Central memory CD8-positive, alpha-beta T cell (primary cell): Measurements from ENCODE around the gene RUFY4.
"Not testable (repeated sequence)": the region's sequence is repeated elsewhere in the genome, so short reads cannot be mapped to it uniquely, and the experiment has no call there.

ENCODE experiments used
- ATAC-seq: fragments of 150-1000 bp; cut with Tn5 transposase; replicated peaks from 2 replicates; pipeline ENCODE4 v1.10.0; 2022; ENCODE audit warnings: mild to moderate bottlenecking, moderate FRiP score, moderate number of reproducible peaks; ENCODE audit not compliant: poor library complexity, severe bottlenecking; ENCODE audit errors: extremely low read depth
- DNase-seq, 2 donors: peaks; one replicate each; pipeline ENCODE4 v3.0.0; 2021; ENCODE audit warnings: low spot score in 2 of 2
- H3K27ac Mint-ChIP-seq: one replicate; pipeline ENCODE4 v1.8.0; 2022; ENCODE audit warnings: low read depth, mild to moderate bottlenecking, moderate library complexity, mixed read lengths
- H3K27me3 Mint-ChIP-seq: one replicate; pipeline ENCODE4 v1.8.0; 2022; ENCODE audit warnings: mixed read lengths
- H3K36me3 Mint-ChIP-seq: one replicate; pipeline ENCODE4 v1.8.0; 2022; ENCODE audit warnings: mild to moderate bottlenecking, moderate library complexity, mixed read lengths; ENCODE audit not compliant: insufficient read depth
- H3K4me1 Mint-ChIP-seq: one replicate; pipeline ENCODE4 v1.8.0; 2022; ENCODE audit warnings: mixed read lengths
- H3K4me3 Mint-ChIP-seq: one replicate; pipeline ENCODE4 v1.8.0; 2022; ENCODE audit warnings: mild to moderate bottlenecking, moderate library complexity, mixed read lengths
- H3K9me3 Mint-ChIP-seq: one replicate; pipeline ENCODE4 v1.8.0; 2022; ENCODE audit warnings: mixed read lengths

The RUFY4 gene

GRCh38 chr2:218083352-218083676, 14.3 kb downstream of the RUFY4 start:
- Mint-ChIP-seq H3K27me3 (peaks cover 25% of the 10 kb centered on the region), H3K27ac (no peak overlapping the region), H3K4me1 (no peaks in the 10 kb centered on the region), H3K4me3 (no peak overlapping the region), H3K36me3 (no peaks in the 10 kb centered on the region), H3K9me3 (peaks cover 10% of the 10 kb centered on the region)
- DNase-seq (no peak), ATAC-seq (no peak)

DNA sequence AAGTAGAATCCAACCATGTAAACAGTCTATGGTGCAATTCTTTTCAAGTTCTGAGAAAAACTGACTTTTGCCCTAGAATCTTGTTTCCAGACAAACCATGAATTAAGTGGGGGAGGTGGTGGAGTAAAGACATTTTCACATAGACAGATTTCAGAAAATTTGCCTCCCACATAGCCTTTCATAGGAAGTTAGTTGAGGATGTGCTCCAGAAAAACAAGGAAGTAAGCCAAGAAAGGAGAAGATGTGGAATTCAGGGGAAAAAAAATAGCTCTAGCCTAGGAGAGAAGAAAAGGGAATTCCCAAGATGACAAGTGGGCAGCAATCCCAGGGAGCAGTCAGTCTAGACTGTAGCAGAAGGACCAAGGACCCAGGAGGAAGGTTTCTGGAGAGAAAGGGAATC, 17.4 kb downstream of the RUFY4 start:
- Mint-ChIP-seq H3K4me3 (no peak overlapping the region), H3K27ac (no peak overlapping the region), H3K4me1 (no peaks in the 10 kb centered on the region), H3K9me3 (peaks cover 10% of the 10 kb centered on the region), H3K27me3 (peaks cover 37% of the 10 kb centered on the region), H3K36me3 (no peaks in the 10 kb centered on the region)
- no peak for DNase-seq
- no peak for ATAC-seq

DNA sequence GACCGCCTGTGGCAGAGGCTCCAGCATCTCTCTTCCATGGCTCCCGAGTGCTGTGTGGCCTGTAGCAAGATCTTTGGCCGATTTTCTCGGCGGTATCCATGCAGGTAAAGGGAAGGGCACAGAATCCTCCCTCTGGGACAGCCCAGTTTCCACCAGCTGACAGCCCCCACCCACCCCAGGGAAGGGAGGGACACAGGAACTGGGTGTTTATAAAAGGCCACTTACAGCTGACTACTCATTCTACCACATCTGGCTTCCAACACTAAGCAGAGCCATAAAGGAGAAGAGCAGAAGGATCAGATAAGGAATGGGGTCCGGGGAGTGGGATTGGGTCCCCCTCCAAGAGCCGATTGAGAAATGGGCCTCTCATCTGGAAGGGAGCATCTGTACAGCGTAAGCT, 20.2 kb downstream of the RUFY4 start:
- Mint-ChIP-seq H3K36me3 (no peaks in the 10 kb centered on the region), H3K4me3 (no peak overlapping the region), H3K27me3 (peaks cover 37% of the 10 kb centered on the region), H3K4me1 (no peaks in the 10 kb centered on the region), H3K27ac (no peak overlapping the region), H3K9me3 (peaks cover 10% of the 10 kb centered on the region)
- no peak for ATAC-seq
- DNase-seq = no peak

- Mint-ChIP-seq H3K4me3 (no peak overlapping the region), H3K9me3 (peaks cover under 1% of the 10 kb centered on the region), H3K27ac (no peak overlapping the region), H3K27me3 (peaks cover 16% of the 10 kb centered on the region), H3K36me3 (no peaks in the 10 kb centered on the region), H3K4me1 (no peaks in the 10 kb centered on the region)
- DNase-seq = no peak
- no peak for ATAC-seq
Measured at GRCh38 chr2:218091746-218092145, 22.7 kb downstream of the RUFY4 start.

DNA sequence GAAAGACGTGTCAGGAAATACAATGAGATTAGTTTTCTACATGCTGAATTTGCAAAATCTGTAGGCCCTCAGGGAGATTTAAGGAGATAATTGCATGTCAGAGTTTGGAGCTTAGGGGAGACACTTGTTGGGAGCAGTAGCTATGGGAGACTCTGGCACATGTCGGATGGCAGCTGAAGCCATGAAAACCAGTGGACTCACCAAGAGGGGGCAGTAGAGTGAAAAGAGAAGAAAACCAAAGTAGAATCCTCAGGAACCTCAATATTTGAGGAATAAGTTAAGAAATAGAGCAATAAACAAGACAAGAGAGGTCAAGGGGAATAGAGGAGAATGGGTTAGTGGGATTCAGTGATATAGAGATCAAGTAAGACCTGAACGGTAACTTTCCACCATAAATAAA, 24.8 kb downstream of the RUFY4 start:
- H3K4me3 Mint-ChIP-seq = no peak overlapping the region
- DNase-seq (no peak), ATAC-seq (no peak)
- H3K27ac Mint-ChIP-seq = no peak overlapping the region
- H3K9me3 Mint-ChIP-seq = no peaks in the 10 kb centered on the region
- H3K27me3 Mint-ChIP-seq = peaks cover 17% of the 10 kb centered on the region
- no peaks in the 10 kb centered on the region for H3K36me3 Mint-ChIP-seq
- H3K4me1 Mint-ChIP-seq = no peaks in the 10 kb centered on the region

DNA sequence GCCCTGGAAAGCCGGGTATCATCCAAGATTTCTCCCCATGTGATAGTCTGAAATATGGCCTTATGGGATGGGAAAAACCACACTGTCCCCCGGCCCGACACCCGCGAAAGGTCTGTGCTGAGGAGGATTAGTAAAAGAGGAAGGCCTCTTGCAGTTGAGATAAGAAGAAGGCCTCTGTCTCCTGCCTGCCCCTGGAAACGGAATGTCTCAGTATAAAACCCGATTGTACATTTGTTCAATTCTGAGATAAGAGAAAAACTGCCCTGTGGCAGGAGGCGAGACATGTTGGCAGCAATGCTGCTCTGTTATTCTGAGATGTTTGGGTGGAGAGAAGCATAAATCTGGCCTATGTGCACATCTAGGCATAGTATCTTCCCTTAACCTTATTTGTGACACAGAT, 26.8 kb downstream of the RUFY4 start:
- Mint-ChIP-seq H3K36me3 (no peaks in the 10 kb centered on the region), H3K4me3 (no peak overlapping the region), H3K27me3 (peaks cover 23% of the 10 kb centered on the region), H3K4me1 (no peaks in the 10 kb centered on the region), H3K27ac (no peak overlapping the region), H3K9me3 (no peaks in the 10 kb centered on the region)
- no peak for ATAC-seq
- DNase-seq = no peak

DNA sequence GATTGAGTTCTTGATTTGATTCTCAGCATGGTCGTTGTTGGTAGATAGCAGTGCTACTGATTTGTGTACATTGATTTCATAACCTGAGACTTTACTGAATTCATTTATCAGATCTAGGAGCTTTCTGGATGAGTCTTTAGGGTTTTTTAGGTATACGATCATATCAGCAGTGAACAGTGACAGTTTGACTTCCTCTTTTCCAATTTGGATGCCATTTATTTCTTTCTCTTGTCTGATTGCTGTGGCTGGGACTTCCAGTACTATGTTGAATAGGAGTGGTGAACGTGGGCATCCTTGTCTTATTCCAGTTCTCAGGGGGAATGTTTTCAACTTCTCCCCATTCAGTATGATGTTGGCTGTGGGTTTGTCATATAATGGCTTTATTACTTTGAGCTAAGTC, 28.9 kb downstream of the RUFY4 start:
- no peak overlapping the region for H3K4me3 Mint-ChIP-seq
- no peak overlapping the region for H3K27ac Mint-ChIP-seq
- H3K27me3 Mint-ChIP-seq = peaks cover 23% of the 10 kb centered on the region
- no peaks in the 10 kb centered on the region for H3K9me3 Mint-ChIP-seq
- no peaks in the 10 kb centered on the region for H3K4me1 Mint-ChIP-seq
- DNase-seq = no peak
- H3K36me3 Mint-ChIP-seq = no peaks in the 10 kb centered on the region
- no peak for ATAC-seq

GRCh38 chr2:218108834-218109233, 39.8 kb downstream of the RUFY4 start:
- H3K27ac Mint-ChIP-seq, DNase-seq, ATAC-seq, H3K4me3 Mint-ChIP-seq, H3K4me1 Mint-ChIP-seq, H3K9me3 Mint-ChIP-seq, H3K36me3 Mint-ChIP-seq: not testable (repeated sequence)
- peaks cover 91% of the 10 kb centered on the region for H3K27me3 Mint-ChIP-seq

GRCh38 chr2:218121789-218122188, 52.7 kb downstream of the RUFY4 start:
- not testable (repeated sequence) for H3K4me1 Mint-ChIP-seq, DNase-seq, H3K27ac Mint-ChIP-seq, H3K4me3 Mint-ChIP-seq, H3K36me3 Mint-ChIP-seq, H3K9me3 Mint-ChIP-seq, ATAC-seq
- H3K27me3 Mint-ChIP-seq = peaks cover 40% of the 10 kb centered on the region

DNA sequence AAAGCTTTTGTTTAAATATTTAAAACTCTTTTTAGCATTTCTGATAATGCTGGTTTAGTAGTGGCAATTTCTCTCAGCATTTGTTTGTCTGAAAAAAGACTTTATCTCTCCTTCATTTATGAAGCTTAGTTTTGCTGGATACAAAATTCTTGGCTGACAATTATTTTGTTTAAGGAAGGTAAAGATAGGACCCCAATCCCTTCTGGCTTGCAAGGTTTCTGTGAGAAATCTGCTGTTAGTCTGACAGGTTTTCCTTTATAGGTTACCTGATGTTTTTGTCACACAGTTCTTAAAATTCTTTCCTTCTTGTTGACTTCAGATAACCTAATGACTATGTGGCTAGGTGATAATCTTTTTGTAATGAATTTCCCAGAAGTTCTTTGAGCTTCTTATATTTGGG, 53.2 kb downstream of the RUFY4 start:
- DNase-seq, H3K9me3 Mint-ChIP-seq, H3K4me1 Mint-ChIP-seq, H3K4me3 Mint-ChIP-seq, H3K36me3 Mint-ChIP-seq, H3K27ac Mint-ChIP-seq, ATAC-seq: not testable (repeated sequence)
- peaks cover 40% of the 10 kb centered on the region for H3K27me3 Mint-ChIP-seq

GRCh38 chr2:218123986-218124385, 54.9 kb downstream of the RUFY4 start:
- Mint-ChIP-seq H3K4me3 (no peak overlapping the region), H3K4me1 (peaks cover 7% of the 10 kb centered on the region), H3K27ac (no peak overlapping the region), H3K36me3 (no peaks in the 10 kb centered on the region), H3K9me3 (no peaks in the 10 kb centered on the region), H3K27me3 (peaks cover 49% of the 10 kb centered on the region)
- DNase-seq = no peak
- no peak for ATAC-seq

DNA sequence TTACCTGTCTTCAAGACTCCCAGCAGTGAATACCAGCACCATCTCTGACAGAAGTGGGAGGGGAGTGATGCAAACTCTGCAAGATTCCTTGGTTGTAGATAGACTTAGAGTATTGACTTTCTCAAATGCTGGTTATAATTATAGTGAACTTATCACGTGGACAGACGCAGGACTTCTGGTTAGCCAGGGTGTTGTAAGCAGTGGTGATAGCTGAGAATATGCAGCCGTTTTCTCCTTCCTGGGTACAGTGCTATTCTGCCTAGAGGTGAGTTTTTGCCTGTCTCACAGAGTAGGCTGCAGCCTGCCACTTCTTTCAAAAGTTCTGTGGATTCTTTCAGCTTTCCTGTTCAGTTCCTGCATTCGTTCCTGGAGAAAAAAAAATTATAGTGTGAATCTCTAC, 56.0 kb downstream of the RUFY4 start:
- H3K4me3 Mint-ChIP-seq = peak overlapping the region; percentile 24
- peak overlapping the region; percentile 23 for H3K27ac Mint-ChIP-seq
- no peaks in the 10 kb centered on the region for H3K9me3 Mint-ChIP-seq
- no peak for ATAC-seq
- DNase-seq = no peak
- peaks cover 7% of the 10 kb centered on the region for H3K4me1 Mint-ChIP-seq
- peaks cover 49% of the 10 kb centered on the region for H3K27me3 Mint-ChIP-seq
- H3K36me3 Mint-ChIP-seq = no peaks in the 10 kb centered on the region

DNA sequence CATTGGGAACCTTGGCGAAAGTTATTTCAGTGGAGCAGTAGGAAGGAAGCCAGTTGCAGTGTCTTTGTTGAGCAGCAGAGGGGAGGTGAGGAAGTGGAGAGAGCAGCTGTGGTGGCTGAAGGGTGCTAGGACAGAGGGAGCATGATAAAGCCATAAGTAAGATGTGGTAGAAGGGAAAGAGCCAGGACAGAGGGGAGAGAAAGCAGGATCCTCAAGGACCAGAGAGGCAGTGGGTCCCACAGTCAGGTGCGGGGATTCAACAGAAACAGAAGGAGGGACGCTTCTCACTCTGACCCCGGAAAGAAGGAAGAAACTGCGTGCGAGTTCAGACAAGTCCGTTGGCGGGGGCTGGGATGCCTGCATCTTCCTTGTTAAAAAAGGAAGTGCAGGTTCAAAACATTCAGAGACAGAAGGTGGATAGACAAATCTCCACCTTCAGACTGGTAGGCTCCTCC, 56.6 kb downstream of the RUFY4 start, which contains the start of gene CXCR2:
Gene CXCR2, plus strand, starts transcription at position 403 of the 455 bp plus-strand sequence. CDS start 8,774 bp downstream, outside the sequence.
- DNase-seq = no peak
- no peak for ATAC-seq
- H3K36me3 Mint-ChIP-seq = no peaks in the 10 kb centered on the region
- H3K27me3 Mint-ChIP-seq = peaks cover 43% of the 10 kb centered on the region
- H3K27ac Mint-ChIP-seq = peak within 1 kb of the TSS; percentile 23
- no peaks in the 10 kb centered on the region for H3K9me3 Mint-ChIP-seq
- H3K4me3 Mint-ChIP-seq = peak within 1 kb of the TSS; percentile 24
- H3K4me1 Mint-ChIP-seq = peaks cover 7% of the 10 kb centered on the region

GRCh38 chr2:218127929-218128455, 58.9 kb downstream of the RUFY4 start:
- DNase-seq (no peak), ATAC-seq (no peak)
- Mint-ChIP-seq H3K36me3 (no peaks in the 10 kb centered on the region), H3K27me3 (peaks cover 41% of the 10 kb centered on the region), H3K4me1 (peaks cover 7% of the 10 kb centered on the region), H3K27ac (no peak overlapping the region), H3K9me3 (no peaks in the 10 kb centered on the region), H3K4me3 (no peak overlapping the region)
